DOHH2 (cell line): ENCODE results near the gene DFFA.
"Not testable (repeated sequence)": the region's sequence is repeated elsewhere in the genome, so short reads cannot be mapped to it uniquely, and the experiment has no call there.

Experiments used
- H3F3A ChIP-seq: fragments of 200-600 bp; sonication (generic), shearing (Covaris generic); 2 replicates; pipeline ENCODE4 v1.6.0; 2016; ENCODE audit warnings: antibody characterized with exemption, mild to moderate bottlenecking; ENCODE audit not compliant: control insufficient read depth, insufficient read depth
- H3K27ac ChIP-seq: fragments of 200-600 bp; sonication (generic); 2 replicates; pipeline ENCODE4 v1.5.1; 2014; ENCODE audit warnings: low read depth, mild to moderate bottlenecking, low read length, moderate library complexity
- H3K27me3 ChIP-seq: fragments of 200-600 bp; sonication (generic); 2 replicates; pipeline ENCODE4 v1.6.1; 2014; ENCODE audit warnings: mild to moderate bottlenecking, low read length, mixed read lengths; ENCODE audit not compliant: control insufficient read depth
- H3K36me3 ChIP-seq: fragments of 200-600 bp; sonication (generic); 2 replicates; pipeline ENCODE4 v1.6.1; 2014; ENCODE audit warnings: mild to moderate bottlenecking, low read length, moderate library complexity, mixed read lengths; ENCODE audit not compliant: control insufficient read depth
- H3K4me1 ChIP-seq: fragments of 200-600 bp; sonication (generic); 2 replicates; pipeline ENCODE4 v1.6.1; 2014; ENCODE audit warnings: mild to moderate bottlenecking, low read length, mixed read lengths; ENCODE audit not compliant: control insufficient read depth
- H3K4me2 ChIP-seq: fragments of 200-600 bp; sonication (generic); 2 replicates; pipeline ENCODE4 v1.6.0; 2014; ENCODE audit warnings: mild to moderate bottlenecking, low read length, moderate library complexity
- H3K4me3 ChIP-seq: fragments of 200-600 bp; sonication (generic); 2 replicates; pipeline ENCODE4 v1.5.1; 2014; ENCODE audit warnings: mild to moderate bottlenecking, low read length, mixed read lengths
- H3K79me2 ChIP-seq: fragments of 200-600 bp; sonication (generic); 2 replicates; pipeline ENCODE4 v1.6.1; 2014; ENCODE audit warnings: mild to moderate bottlenecking, low read length, mixed read lengths; ENCODE audit not compliant: control insufficient read depth
- H3K9me2 ChIP-seq: fragments of 200-600 bp; sonication (generic); replicated peaks from 2 replicates; pipeline ENCODE4 v1.6.1; 2014; ENCODE audit warnings: mild to moderate bottlenecking, low read length, mixed read lengths; ENCODE audit not compliant: control insufficient read depth
- H3K9me3 ChIP-seq: fragments of 200-600 bp; sonication (generic); 2 replicates; pipeline ENCODE4 v1.6.1; 2014; ENCODE audit warnings: antibody characterized with exemption, low read length, mixed read lengths; ENCODE audit not compliant: control insufficient read depth, insufficient read depth
- H4K20me1 ChIP-seq: fragments of 200-600 bp; sonication (generic); 2 replicates; pipeline ENCODE4 v1.6.0; 2014; ENCODE audit warnings: low read depth, mild to moderate bottlenecking, antibody characterized with exemption, low read length, moderate library complexity; ENCODE audit not compliant: control insufficient read depth, insufficient read depth
- CTCF ChIP-seq: fragments of 200-600 bp; sonication (generic); IDR thresholded peaks from one replicate; pipeline ENCODE4 v1.5.1; 2014; ENCODE audit warnings: antibody characterized with exemption, mild to moderate bottlenecking, low read depth, low read length; ENCODE audit not compliant: poor library complexity, severe bottlenecking
- EZH2phosphoT487 ChIP-seq: fragments of 200-600 bp; sonication (generic); IDR thresholded peaks from 2 replicates; pipeline ENCODE4 v1.6.1; 2017; ENCODE audit warnings: borderline replicate concordance, mild to moderate bottlenecking, antibody characterized with exemption, low read length, moderate library complexity, mixed read lengths

Gene DFFA

DNA sequence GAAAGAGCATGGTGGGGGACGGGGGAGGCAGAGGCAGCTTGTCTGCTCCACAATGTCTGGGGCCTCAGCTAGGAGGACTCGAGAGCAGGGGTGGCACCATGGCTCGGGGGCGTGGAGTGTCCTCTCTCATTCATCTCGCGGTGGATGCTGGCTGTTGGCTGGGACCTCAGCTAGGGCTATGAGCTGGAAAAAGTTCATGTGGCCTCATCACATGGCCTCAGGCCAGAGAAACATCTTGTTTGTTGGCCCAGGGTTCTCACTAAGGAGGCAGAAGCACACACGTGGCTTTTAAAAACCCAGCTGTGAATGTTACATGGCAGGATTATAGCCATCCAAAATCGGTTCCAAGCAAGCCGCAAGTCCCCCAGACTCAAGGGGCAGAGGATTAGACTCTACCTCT, 48.3 kb downstream of the DFFA start:
- H3K27me3 ChIP-seq, result no peaks in the 10 kb centered on the region
- H3K27ac ChIP-seq, result no peak overlapping the region
- H3F3A ChIP-seq, result no peaks in the 10 kb centered on the region; the same call in 1 of the 2 replicates
- no peaks in the 10 kb centered on the region for H3K9me2 ChIP-seq
- H3K9me3 ChIP-seq, result no peaks in the 10 kb centered on the region
- peaks cover 20% of the 10 kb centered on the region for H3K36me3 ChIP-seq
- H3K4me2 ChIP-seq, result no peak overlapping the region
- peaks cover 1% of the 10 kb centered on the region; the same call in 1 of the 2 replicates for H3K79me2 ChIP-seq
- H3K4me3 ChIP-seq, result no peak overlapping the region
- no peak for TF ChIP-seq EZH2phosphoT487
- TF ChIP-seq CTCF, result no peak
- no peaks in the 10 kb centered on the region for H4K20me1 ChIP-seq
- H3K4me1 ChIP-seq, result peaks cover 9% of the 10 kb centered on the region

- no peaks in the 10 kb centered on the region for H3K79me2 ChIP-seq
- no peak overlapping the region for H3K4me3 ChIP-seq
- no peaks in the 10 kb centered on the region for H3K9me2 ChIP-seq
- H3K27ac ChIP-seq, result no peak overlapping the region
- no peaks in the 10 kb centered on the region for H4K20me1 ChIP-seq
- no peaks in the 10 kb centered on the region for H3K27me3 ChIP-seq
- no peaks in the 10 kb centered on the region; the same call in 1 of the 2 replicates for H3F3A ChIP-seq
- peaks cover 42% of the 10 kb centered on the region for H3K36me3 ChIP-seq
- no peaks in the 10 kb centered on the region for H3K9me3 ChIP-seq
- TF ChIP-seq EZH2phosphoT487 (no peak), CTCF (no peak)
- no peaks in the 10 kb centered on the region for H3K4me1 ChIP-seq
- no peak overlapping the region for H3K4me2 ChIP-seq
Measured at GRCh38 chr1:10421637-10422036, 50.7 kb downstream of the DFFA start.

DNA sequence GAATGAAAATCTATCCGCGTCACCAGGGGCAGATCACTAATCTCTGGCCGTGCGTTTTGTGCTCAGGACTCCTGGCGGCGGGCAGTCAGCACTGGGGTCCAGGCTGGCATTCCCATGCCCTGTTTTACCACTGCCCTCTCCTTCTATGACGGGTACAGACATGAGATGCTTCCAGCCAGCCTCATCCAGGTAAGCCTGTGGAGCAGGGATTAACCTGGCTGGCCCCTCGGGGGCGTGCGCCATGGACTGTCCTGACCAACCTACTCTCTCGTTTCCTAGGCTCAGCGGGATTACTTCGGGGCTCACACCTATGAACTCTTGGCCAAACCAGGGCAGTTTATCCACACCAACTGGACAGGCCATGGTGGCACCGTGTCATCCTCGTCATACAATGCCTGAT, 53.0 kb downstream of the DFFA start:
- Histone ChIP-seq H3K27ac (no peak overlapping the region), H3K4me1 (no peaks in the 10 kb centered on the region), H3K27me3 (no peaks in the 10 kb centered on the region), H3K79me2 (no peaks in the 10 kb centered on the region), H4K20me1 (no peaks in the 10 kb centered on the region), H3K4me2 (no peak overlapping the region), H3K9me2 (no peaks in the 10 kb centered on the region), H3K9me3 (no peaks in the 10 kb centered on the region), H3K36me3 (peaks cover 64% of the 10 kb centered on the region), H3K4me3 (no peak overlapping the region), H3F3A (no peaks in the 10 kb centered on the region; the same call in 1 of the 2 replicates)
- no peak for TF ChIP-seq EZH2phosphoT487
- TF ChIP-seq CTCF, result no peak

DNA sequence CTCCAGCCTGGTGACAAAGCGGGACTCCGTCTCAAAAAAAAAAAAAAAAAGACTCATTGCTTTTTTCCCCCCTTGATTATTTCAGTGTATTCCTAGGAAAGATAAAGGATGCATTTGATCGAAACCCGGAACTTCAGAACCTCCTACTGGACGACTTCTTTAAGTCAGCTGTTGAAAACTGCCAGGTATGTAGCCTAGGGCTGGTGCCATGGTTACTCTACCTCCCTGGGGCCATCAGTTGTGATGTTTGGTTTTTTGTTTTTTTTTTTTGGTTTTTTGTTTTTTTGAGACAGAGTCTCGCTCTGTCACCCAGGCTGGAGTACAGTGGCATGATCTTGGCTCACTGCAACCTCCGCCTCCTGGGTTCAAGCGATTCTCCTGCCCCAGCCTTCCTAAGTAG, 53.6 kb downstream of the DFFA start:
- H3K4me2 ChIP-seq, H4K20me1 ChIP-seq, H3K9me3 ChIP-seq, H3K4me1 ChIP-seq, H3K27me3 ChIP-seq, H3K27ac ChIP-seq, H3K79me2 ChIP-seq, H3K4me3 ChIP-seq, H3K9me2 ChIP-seq, H3F3A ChIP-seq: not testable (repeated sequence)
- peaks cover 69% of the 10 kb centered on the region for H3K36me3 ChIP-seq

- not testable (repeated sequence) for H3K27ac ChIP-seq, H3K4me2 ChIP-seq, H3K4me3 ChIP-seq, H3K4me1 ChIP-seq, H3K9me2 ChIP-seq, H3F3A ChIP-seq, H3K27me3 ChIP-seq, H3K9me3 ChIP-seq, H4K20me1 ChIP-seq, H3K79me2 ChIP-seq
- H3K36me3 ChIP-seq, result peaks cover 88% of the 10 kb centered on the region
Measured at GRCh38 chr1:10415967-10416366, 56.4 kb downstream of the DFFA start.
